ENCODE data around the gene C1orf115. TPM values are rescaled to one million over a fixed set of nuclear protein-coding genes. Genes with fewer than 3 reads are reported as not detected.

C1orf115 gene
- total and polyA plus RNA-seq, 9 of the 15 experiments (the other 6 are each of a cell fraction or from before 2014, with no cell fraction given) = not detected

GRCh38 chr1:220727519-220727918 lies 37.4 kb downstream of the C1orf115 start:
- POLR2A ChIA-PET = no interaction called here
- intact Hi-C loops (cut with micrococcal nuclease) (no loop called here), in situ Hi-C loops (cut with MboI) (no loop called here)
- CTCF ChIA-PET (ENCODE audit: low intra/inter-chr PET ratio) = no interaction called here
- Histone ChIP-seq H3K4me2 (ENCODE audit: insufficient read depth, low read length) (no peak overlapping the region), H4K20me1 (replicated peaks; ENCODE audit: control insufficient read depth, insufficient read depth, low read length) (no peaks in the 10 kb centered on the region), H3K9me3 (replicated peaks; ENCODE audit: control insufficient read depth, insufficient read depth, low read depth, low read length) (no peaks in the 10 kb centered on the region), H3K79me2 (ENCODE audit: control insufficient read depth, insufficient read depth, low read length) (no peaks in the 10 kb centered on the region), H3K9ac (ENCODE audit: insufficient read depth in 1 of 2, low read depth in 2 of 2, low read length in 2 of 2) (no peak overlapping the region), H3K27ac (ENCODE audit: extremely low read depth, low read depth, low read length) (no peak overlapping the region), H3K36me3 (ENCODE audit: control insufficient read depth, insufficient read depth, low read length) (no peaks in the 10 kb centered on the region), H3K27me3 (ENCODE audit: control insufficient read depth in 2 of 2, insufficient read depth in 2 of 2, low read length in 2 of 2) (no peaks in the 10 kb centered on the region), H3K4me3 (no peak overlapping the region), H3K4me1 (replicated peaks in 1 of 2; ENCODE audit: control insufficient read depth in 2 of 2, insufficient read depth in 2 of 2, low read length in 2 of 2) (no peaks in the 10 kb centered on the region), H2AFZ (ENCODE audit: low read depth, low read length) (no peak overlapping the region), H3K9me1 (ENCODE audit: control insufficient read depth, insufficient read depth, low read length) (no peaks in the 10 kb centered on the region)
- no TSS peak for BruUV-seq (replicated peaks)
- WGBS (ENCODE audit: insufficient coverage, low coverage, missing lambda C conversion rate) = 0% methylated on average over 1 of the region's 1 CpG
- FAIRE-seq (no peak), ATAC-seq (no peak), DNase-seq (ENCODE audit: extremely low read depth in 1 of 4, low spot score in 3 of 4) (no peak)
- TF ChIP-seq TARDBP (IDR thresholded peaks at IDR 0.05) = no peak
- TF ChIP-seq KDM5B (IDR thresholded peaks at IDR 0.05; ENCODE audit: insufficient replicate concordance, low read depth, low read length) = no peak
- peak; percentile 34; the same call in 1 of the 2 replicates for TF ChIP-seq MAFK (IDR thresholded peaks at IDR 0.05; ENCODE audit: low read length)
- TF ChIP-seq ZNF583 (CRISPR knock-in tag; IDR thresholded peaks at IDR 0.05) = no peak
- TF ChIP-seq ARID3B (CRISPR knock-in tag; IDR thresholded peaks at IDR 0.05; ENCODE audit: borderline replicate concordance) = no peak
- TF ChIP-seq BDP1 (IDR thresholded peaks at IDR 0.05; ENCODE audit: insufficient read depth, insufficient read length) = no peak
- peak; percentile 60; the same call in 1 of the 2 replicates for TF ChIP-seq ZNF316 (IDR thresholded peaks at IDR 0.05)
- peak; percentile 67 for TF ChIP-seq MAFG (tag; conservative IDR thresholded peaks at IDR 0.05)
- peak; percentile 44; the same call in 1 of the 2 replicates for TF ChIP-seq C11orf30 (IDR thresholded peaks at IDR 0.05; ENCODE audit: low read depth)
- peak; percentile 67 for TF ChIP-seq MAFF (IDR thresholded peaks at IDR 0.05; ENCODE audit: low read length)
